NCI-H2227 treated with DMSO at 0.1 percent for 48 hours (cell line): ENCODE data around the gene KRT3.

ENCODE experiments used
- DNase-seq: peaks from one replicate; lab custom pipeline; 2025; lab: John Stamatoyannopoulos, UW

KRT3 gene

DNA sequence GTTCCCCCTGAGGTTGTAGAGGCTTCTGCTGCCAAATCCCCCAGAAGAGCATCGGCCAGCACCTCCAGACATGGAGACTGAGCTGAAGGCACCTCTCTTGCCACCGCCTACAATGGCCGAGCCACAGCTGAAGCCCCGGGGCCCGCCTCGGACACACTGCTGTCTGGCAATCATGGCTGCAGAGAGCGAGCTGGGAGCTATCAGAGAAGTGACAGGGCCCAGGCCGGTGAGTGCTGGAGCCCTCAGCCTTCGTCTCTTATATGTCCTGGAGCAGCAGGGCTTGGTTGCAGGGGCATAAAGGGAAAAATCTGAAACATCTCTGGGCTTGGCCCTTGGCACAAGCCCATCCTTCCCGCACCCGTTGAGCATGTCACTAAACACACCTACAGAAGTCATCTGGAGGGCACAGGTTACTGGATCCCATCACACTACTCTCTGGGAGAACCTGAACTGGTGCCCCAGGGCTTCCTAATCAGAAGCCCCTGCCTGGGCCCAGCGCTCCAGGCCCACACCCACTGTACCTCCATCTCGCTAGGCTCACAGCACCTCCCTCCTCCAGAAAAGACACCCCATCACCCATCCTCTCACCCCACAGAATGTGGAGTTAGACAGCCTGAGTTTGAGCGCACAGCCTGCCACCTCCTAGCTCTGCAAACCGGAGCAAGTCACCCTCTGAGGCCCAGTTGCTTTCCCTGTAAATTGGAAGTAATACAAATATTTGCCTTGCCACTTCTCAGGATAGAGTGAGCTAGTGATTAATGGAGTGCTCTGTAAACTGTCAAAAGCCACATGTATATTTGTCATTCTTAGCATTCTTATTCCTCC, 18.2 kb upstream of the KRT3 start, which contains the start of gene KRT4:
TSS of gene KRT4 (minus strand) at position 232 of the 825 bp plus-strand sequence. CDS start at position 174, 58 bp downstream.
- DNase-seq = no peak

- no peak for DNase-seq
Measured at GRCh38 chr12:52813203-52813819, 17.4 kb upstream of the KRT3 start.

DNA sequence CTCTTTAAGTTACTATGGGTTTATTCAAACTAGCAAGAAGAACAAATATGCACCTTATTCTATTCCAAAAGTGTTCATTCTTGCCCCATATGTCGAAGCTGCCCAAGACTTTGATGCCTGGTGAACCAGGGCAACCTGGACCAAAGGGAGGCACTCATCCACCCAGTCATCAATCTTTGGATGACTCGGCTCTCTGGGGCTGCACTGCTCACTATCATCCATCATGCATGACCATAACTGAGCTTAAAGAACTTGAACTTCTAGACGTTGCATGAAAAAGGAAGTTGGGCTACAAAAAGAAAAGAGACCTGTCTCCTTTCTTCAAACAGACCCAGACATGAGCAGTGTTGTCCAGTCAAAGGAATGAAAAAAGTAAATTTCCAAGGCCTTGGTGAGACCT, 16.8 kb upstream of the KRT3 start:
- no peak for DNase-seq

DNA sequence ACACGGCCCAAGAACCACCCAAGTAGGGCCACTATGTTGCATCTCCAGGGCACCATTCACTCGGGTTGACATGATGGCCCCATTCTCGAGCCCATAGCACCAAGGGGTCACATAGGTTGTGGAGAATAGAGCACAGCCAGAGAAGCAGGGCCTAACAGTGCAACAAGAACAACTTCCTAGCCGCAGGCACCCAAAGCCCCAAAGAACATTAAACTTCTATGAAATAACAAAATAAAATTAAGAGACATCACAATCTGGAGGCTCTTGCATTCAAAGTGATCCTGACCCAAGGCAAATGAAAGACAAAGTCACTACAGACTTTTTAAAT, 16.1 kb upstream of the KRT3 start:
- DNase-seq = no peak

- no peak for DNase-seq
Measured at GRCh38 chr12:52811191-52812072, 15.5 kb upstream of the KRT3 start.

DNA sequence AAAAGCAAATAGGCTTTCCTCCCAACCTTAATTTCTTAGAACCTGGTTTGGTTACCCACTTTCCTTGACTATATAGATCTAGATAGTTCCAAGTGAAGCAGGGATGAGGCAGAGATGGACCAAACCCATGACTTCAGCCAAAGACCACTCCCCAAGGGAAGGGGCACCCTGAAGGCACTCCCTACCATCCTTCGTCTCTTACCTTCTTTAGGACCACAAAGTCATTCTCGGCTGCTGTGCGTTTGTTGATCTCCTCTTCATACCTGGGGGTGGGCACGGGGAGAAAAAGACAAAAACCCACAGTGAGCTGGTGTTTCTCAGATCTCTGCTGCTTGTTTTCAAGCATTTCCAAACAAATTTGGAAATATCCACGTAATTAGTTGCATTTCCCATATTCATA, 14.6 kb upstream of the KRT3 start:
- no peak for DNase-seq

DNA sequence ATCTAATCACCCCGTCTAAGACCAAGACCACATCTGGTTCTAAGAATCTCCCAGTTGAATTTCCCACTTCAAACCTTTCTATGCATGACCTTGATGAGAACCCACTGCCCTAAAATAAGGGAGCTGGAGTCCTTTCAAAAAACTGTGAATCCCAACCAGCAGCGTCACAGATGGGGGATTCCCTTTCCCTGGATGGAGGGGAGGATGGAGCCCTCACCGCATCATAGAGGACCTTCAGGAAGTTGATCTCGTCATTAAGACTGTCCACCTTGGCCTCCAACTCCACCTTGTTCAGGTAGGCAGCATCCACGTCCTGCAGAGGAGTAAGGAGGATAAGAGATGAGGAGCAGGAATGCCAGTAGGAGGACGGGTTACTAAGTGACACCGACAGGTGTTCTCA, 13.2 kb upstream of the KRT3 start:
- no peak for DNase-seq

DNA sequence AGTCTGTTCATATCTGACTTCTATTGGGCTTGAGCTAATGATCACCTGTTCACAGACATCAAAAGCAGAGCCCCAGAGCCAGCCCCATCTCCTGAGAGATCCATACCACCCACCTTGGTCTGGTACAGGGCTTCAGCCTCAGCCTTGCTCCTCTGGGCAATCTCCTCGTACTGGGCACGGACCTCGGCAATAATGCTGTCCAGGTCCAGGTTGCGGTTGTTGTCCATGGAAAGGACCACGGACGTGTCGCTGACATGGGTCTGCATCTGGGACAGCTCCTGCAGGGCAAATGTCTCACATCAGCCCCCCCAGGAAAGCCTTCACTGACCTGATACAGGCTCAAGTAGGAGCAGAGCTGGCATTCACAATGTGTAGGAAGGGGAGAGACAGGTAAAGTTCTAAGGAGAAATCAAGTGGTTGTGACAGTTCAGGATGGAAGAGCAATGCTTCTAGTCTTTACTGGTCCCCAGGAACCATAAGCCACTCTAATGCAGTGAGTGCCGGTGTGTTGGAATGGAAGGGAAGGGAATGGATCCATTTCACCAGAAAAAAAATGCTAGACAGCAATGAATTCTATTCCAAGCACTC, 12.8 kb upstream of the KRT3 start:
- no peak for DNase-seq

GRCh38 chr12:52807544-52808470, 11.9 kb upstream of the KRT3 start:
- no peak for DNase-seq

DNA sequence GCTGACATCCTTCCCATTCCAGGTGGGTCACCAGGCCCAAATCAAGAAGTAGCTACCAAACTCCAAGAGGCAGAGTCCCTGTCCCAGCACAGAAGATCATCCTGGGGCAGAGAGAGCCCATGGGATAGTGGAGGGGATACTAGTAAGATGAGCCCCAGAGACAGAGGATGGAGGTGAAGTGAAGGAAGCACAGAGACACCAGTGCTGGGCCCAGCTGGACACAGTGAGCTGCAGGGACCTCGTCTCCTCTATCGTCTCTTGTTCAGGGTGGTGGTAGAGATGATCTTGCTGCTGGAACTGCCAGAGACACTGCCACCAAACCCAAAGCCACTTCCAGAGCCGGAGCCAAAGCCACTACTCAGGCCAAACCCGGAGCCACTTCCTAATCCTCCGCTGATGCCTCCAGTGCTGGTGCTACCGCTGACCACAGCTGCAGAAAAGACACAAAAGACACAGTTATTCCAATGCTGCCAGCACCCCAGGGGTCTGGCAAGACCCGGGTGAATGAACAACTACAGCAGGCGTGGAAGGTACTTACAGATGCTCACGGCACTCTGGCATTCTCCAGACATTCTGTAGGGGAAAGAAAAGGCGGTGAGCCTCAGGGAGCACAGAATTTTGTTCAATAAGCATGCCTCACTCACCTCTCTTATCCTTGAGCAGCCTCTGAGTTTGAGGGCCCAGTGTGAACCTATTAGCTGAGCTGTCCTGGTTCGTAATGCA, 11.1 kb upstream of the KRT3 start:
- no peak for DNase-seq

- no peak for DNase-seq
Measured at GRCh38 chr12:52806169-52806811, 10.4 kb upstream of the KRT3 start.

GRCh38 chr12:52805739-52806138, 9.8 kb upstream of the KRT3 start:
- DNase-seq = no peak

DNA sequence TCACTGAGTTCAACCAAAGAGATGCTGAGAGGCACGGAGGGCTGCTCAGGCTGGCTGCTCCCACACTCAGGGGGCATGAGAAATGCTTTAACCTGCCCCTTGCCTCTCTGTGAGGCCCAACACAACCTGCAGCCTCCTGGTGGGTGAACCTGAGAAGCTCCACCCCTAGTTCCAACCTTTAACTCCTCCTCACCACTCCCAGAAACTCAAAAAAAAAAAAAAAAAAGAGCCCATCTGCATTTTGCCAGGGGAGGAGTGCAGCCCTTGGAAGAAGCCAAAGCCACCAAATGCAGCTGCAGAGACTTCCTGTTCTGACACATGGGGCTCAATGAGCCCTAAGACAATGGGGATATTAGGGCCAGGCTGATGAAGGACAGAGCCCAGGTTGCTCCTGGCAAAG, 9.1 kb upstream of the KRT3 start:
- DNase-seq = no peak

DNA sequence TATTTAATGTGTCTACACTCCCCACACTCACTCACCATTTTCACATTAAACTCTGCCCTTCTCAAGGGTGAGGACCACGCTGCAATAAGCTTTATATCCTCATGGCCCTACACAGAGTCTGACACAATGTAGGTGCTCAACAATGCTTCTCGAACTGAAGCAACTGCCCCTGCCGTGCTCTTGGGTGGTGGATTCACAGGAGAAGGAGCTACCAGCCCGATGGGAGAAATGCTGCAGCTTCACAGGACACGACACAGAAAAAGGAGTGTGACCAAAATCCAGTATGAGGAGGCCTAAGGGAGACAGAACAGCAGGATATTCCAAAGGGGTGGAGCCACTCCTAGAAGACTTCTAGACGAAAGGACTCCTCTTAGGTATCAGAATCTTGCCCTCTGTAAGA, 6.5 kb upstream of the KRT3 start:
- DNase-seq = no peak

DNA sequence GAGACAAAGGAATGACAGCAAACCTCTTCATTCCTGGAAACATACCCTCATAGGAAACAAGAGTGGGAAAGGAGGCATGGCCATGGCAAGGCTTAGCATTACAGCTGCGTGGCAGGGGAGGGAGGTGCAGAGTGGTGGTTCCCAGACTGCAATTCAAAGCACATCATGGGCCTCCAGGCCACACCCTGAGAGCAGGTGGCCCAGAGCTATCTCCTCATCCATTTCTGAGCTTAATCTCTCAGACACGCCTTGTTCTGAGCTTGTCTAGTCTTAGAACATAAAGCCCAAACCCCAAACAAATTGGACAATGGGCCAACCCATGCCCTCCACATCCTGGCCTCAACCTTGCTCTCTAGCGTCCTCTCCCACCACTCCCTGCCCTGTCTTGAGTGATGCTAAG, 5.9 kb upstream of the KRT3 start:
- no peak for DNase-seq

DNA sequence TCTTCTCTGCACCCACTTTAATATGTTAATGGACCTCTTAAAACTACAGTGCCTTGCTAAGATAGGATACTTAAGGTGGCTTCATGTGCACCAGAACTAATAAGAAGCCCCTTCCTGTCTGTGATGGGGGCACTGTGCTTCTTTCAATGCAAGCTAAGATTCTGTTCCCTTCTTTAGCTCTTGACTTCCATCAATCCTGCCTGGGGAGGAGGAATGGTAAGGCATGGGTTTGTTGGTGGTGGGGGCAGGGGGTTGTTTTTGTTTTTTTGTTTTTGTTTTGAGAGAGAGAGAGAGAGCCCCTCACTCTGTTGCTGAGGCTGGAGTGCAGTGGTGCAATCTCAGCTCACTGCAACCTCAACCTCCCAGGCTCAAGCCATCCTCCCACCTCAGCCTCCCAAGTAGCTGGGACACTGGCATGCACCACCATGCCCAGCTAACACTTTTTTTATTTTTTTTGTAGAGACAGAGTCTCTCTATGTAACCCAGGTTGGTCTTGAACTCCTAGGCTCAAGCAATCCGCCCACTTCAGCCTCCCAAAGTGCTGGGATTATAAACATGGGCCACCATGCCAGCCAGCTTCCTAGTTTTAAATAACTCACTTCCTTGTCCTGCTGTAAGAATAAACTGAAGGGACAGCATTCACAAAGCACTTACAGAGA, 4.5 kb upstream of the KRT3 start:
- no peak for DNase-seq

GRCh38 chr12:52799505-52800211, 3.7 kb upstream of the KRT3 start:
- DNase-seq = no peak

DNA sequence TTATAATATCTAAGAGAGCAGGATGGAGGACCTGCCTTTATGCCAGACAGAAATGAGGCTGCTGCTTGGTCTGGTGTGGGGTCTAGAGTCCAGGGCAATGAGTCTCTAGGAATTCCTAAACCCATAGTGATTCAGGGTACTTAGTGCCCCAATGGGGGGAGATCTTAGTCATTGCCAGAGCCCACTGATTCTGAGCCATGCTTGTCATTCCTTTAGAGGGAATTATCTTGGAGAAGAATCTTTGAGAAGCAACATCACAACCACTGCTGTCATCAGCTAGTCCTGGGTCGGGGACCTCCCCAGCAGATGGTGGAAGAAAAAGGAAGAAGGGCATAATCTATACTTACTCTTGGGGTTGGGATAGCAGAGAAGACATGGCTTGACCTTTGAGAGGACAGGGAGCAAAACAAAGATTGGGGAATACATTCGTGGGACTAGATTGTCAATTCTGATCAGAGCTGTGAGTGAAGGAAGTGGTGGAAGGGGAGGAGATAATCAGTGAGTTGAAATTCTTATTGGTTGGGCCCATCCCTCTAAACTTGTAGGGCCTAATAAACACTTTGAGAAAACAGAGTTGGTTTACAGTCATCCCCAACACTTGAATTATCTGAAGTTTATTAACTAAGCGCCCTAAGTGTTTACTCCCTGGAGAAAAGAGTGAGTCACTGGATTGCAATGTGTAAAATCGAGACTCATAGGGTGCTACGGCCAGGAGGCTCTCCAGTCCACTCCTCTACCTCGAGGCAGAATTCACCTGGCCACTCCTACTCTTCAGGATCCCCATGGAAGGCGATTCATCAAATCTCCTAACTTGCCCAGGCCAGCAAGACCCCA, 3.0 kb upstream of the KRT3 start:
- no peak for DNase-seq
